Measurements from ENCODE around the gene CTSW.
A peak's percentile ranks its signal among the peaks of the same experiment; 100 is the strongest.
"Not testable (repeated sequence)": the region's sequence is repeated elsewhere in the genome, so short reads cannot be mapped to it uniquely, and the experiment has no call there.

The CTSW gene

GRCh38 chr11:65890324-65891218 lies 10.9 kb downstream of the CTSW start, which contains the start of gene CCDC85B:
Gene CCDC85B, plus strand, starts transcription at chr11:65890673. Its CDS starts 111 bp downstream, at chr11:65890784.
- ATAC-seq (ENCODE audit: low read depth), result peak; percentile 49
- TF ChIP-seq, protein P1, sequence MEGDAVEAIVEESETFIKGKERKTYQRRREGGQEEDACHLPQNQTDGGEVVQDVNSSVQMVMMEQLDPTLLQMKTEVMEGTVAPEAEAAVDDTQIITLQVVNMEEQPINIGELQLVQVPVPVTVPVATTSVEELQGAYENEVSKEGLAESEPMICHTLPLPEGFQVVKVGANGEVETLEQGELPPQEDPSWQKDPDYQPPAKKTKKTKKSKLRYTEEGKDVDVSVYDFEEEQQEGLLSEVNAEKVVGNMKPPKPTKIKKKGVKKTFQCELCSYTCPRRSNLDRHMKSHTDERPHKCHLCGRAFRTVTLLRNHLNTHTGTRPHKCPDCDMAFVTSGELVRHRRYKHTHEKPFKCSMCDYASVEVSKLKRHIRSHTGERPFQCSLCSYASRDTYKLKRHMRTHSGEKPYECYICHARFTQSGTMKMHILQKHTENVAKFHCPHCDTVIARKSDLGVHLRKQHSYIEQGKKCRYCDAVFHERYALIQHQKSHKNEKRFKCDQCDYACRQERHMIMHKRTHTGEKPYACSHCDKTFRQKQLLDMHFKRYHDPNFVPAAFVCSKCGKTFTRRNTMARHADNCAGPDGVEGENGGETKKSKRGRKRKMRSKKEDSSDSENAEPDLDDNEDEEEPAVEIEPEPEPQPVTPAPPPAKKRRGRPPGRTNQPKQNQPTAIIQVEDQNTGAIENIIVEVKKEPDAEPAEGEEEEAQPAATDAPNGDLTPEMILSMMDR (IDR thresholded peaks at IDR 0.05; ENCODE audit: poor library complexity, severe bottlenecking), result peak; percentile 16
- Histone ChIP-seq H3K9me3 (ENCODE audit: severe bottlenecking) (no peaks in the 10 kb centered on the region), H3K27me3 (ENCODE audit: insufficient read depth, poor library complexity, severe bottlenecking) (no peaks in the 10 kb centered on the region), H3K27ac (ENCODE audit: poor library complexity, severe bottlenecking) (peak within 1 kb of the TSS; percentile 96), H3K4me1 (ENCODE audit: insufficient read depth, poor library complexity, severe bottlenecking) (peaks cover 10% of the 10 kb centered on the region), H3K4me3 (ENCODE audit: severe bottlenecking) (peak within 1 kb of the TSS; percentile 45), H3K36me3 (ENCODE audit: low read depth) (peaks cover 42% of the 10 kb centered on the region)
- peak; percentile 94 for DNase-seq (ENCODE audit: low spot score)

DNA sequence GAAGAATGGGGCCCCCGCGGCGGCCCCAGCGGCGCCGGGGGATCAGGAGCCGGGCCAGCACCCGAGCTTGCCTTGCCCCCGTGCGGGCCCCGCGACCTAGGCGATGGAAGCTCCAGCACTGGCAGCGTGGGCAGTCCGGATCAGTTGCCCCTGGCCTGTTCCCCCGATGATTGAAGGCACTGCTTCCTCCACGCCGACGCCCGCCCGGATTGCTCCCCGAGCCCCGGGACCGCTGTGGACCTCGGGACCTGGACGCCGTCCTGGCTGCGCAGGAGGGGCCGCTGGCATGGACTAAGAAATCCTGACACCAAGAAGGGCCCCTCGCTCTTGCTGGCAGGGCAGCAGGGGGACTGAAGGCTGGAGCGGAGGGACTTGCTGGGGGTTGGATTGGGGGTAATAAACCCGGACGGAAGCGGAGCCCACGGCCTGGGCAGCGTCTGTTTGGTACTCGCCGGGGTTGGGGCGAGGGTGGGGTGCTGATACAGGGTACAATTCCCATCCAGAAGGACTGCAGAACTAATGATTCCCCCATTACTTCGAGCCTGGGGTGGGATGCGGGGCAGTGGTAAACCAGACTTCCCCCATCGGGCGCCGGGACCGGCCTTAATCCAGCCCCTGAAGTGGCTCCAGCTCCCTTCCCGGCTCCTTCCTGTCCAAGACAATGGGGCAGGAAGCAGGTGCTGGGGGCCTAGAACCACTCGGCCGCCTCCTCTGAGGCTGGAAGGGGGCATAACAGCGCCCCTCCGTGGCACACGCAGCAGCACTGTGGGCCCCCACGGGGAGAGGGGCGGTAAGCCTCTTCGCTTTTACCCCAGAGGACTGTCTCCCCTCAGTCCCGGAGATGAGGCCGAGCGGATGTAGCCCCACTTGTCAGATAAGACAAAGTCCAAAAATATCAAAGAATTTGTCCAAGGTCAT lies 11.8 kb downstream of the CTSW start:
- peak; percentile 2 for ATAC-seq (ENCODE audit: low read depth)
- no peak for DNase-seq (ENCODE audit: low spot score)

GRCh38 chr11:65892137-65892540 lies 12.5 kb downstream of the CTSW start:
- peak; percentile 0; the same call in 1 of the 3 replicates for ATAC-seq (ENCODE audit: low read depth)
- TF ChIP-seq, protein P1 (IDR thresholded peaks at IDR 0.05; ENCODE audit: poor library complexity, severe bottlenecking), result peak; percentile 18
- Histone ChIP-seq H3K4me3 (ENCODE audit: severe bottlenecking) (peak overlapping the region; percentile 45), H3K4me1 (ENCODE audit: insufficient read depth, poor library complexity, severe bottlenecking) (peaks cover 18% of the 10 kb centered on the region), H3K36me3 (ENCODE audit: low read depth) (peaks cover 47% of the 10 kb centered on the region), H3K27ac (ENCODE audit: poor library complexity, severe bottlenecking) (peak overlapping the region; percentile 96)
- not testable (repeated sequence) for H3K9me3 ChIP-seq (ENCODE audit: severe bottlenecking); DNase-seq (ENCODE audit: low spot score); H3K27me3 ChIP-seq (ENCODE audit: insufficient read depth, poor library complexity, severe bottlenecking)

More for the DNA sequence above, 11.8 kb downstream of the CTSW start:
- Histone ChIP-seq H3K36me3 (ENCODE audit: low read depth) (peaks cover 47% of the 10 kb centered on the region), H3K4me3 (ENCODE audit: severe bottlenecking) (peak overlapping the region; percentile 45), H3K27ac (ENCODE audit: poor library complexity, severe bottlenecking) (peak overlapping the region; percentile 96), H3K9me3 (ENCODE audit: severe bottlenecking) (no peaks in the 10 kb centered on the region), H3K27me3 (ENCODE audit: insufficient read depth, poor library complexity, severe bottlenecking) (no peaks in the 10 kb centered on the region), H3K4me1 (ENCODE audit: insufficient read depth, poor library complexity, severe bottlenecking) (peaks cover 11% of the 10 kb centered on the region)
- TF ChIP-seq, protein P1 (IDR thresholded peaks at IDR 0.05; ENCODE audit: poor library complexity, severe bottlenecking), result peak; percentile 35

GRCh38 chr11:65892661-65893317 lies 13.2 kb downstream of the CTSW start:
- ATAC-seq (ENCODE audit: low read depth), result no peak
- DNase-seq (ENCODE audit: low spot score), result no peak
- H3K27ac ChIP-seq (ENCODE audit: poor library complexity, severe bottlenecking), result peak overlapping the region; percentile 96
- no peak overlapping the region for H3K4me3 ChIP-seq (ENCODE audit: severe bottlenecking)
- peaks cover 22% of the 10 kb centered on the region for H3K4me1 ChIP-seq (ENCODE audit: insufficient read depth, poor library complexity, severe bottlenecking)
- no peaks in the 10 kb centered on the region for H3K27me3 ChIP-seq (ENCODE audit: insufficient read depth, poor library complexity, severe bottlenecking)
- no peaks in the 10 kb centered on the region for H3K9me3 ChIP-seq (ENCODE audit: severe bottlenecking)
- TF ChIP-seq, protein P1 (IDR thresholded peaks at IDR 0.05; ENCODE audit: poor library complexity, severe bottlenecking), result no peak
- peaks cover 52% of the 10 kb centered on the region for H3K36me3 ChIP-seq (ENCODE audit: low read depth)
